Trophoblast cell (in vitro differentiated cells and primary cell): ENCODE measurements around the gene ONECUT1.

Experiments
- DNase-seq, 2 donors: peaks; one replicate each; pipeline ENCODE4 v3.0.0-alpha.2; 2016
- H2AFZ ChIP-seq: 2 replicates; pipeline ENCODE4 v1.6.1; 2013; ENCODE audit warnings: low read length, moderate library complexity, mild to moderate bottlenecking; ENCODE audit not compliant: insufficient read depth, poor library complexity
- H2AK5ac ChIP-seq: 2 replicates; pipeline ENCODE4 v1.6.1; 2013; ENCODE audit warnings: mild to moderate bottlenecking, low read length
- H2BK120ac ChIP-seq: 2 replicates; pipeline ENCODE4 v1.6.1; 2013; ENCODE audit warnings: low read length, mild to moderate bottlenecking, moderate library complexity; ENCODE audit not compliant: insufficient read depth, poor library complexity
- H2BK12ac ChIP-seq: 2 replicates; pipeline ENCODE4 v1.6.1; 2013; ENCODE audit warnings: mild to moderate bottlenecking, low read length, moderate library complexity
- H2BK5ac ChIP-seq: 2 replicates; pipeline ENCODE4 v1.6.1; 2013; ENCODE audit warnings: low read length, low read depth, moderate library complexity, mild to moderate bottlenecking; ENCODE audit not compliant: poor library complexity
- H3K14ac ChIP-seq: 2 replicates; pipeline ENCODE4 v1.6.1; 2013; ENCODE audit warnings: mild to moderate bottlenecking, low read length
- H3K18ac ChIP-seq: 2 replicates; pipeline ENCODE4 v1.6.1; 2013; ENCODE audit warnings: mild to moderate bottlenecking, low read length
- H3K23ac ChIP-seq: 2 replicates; pipeline ENCODE4 v1.6.1; 2013; ENCODE audit warnings: low read length
- H3K27ac ChIP-seq: 2 replicates; pipeline ENCODE4 v1.5.1; 2013; ENCODE audit warnings: low read depth, mild to moderate bottlenecking, inconsistent platforms, low read length, moderate library complexity
- H3K27me3 ChIP-seq: 2 replicates; pipeline ENCODE4 v1.6.1; 2013; ENCODE audit warnings: inconsistent platforms, mild to moderate bottlenecking, low read length, moderate library complexity; ENCODE audit not compliant: insufficient read depth
- H3K36me3 ChIP-seq, 2 experiments: 1 replicate in 1 of 2; 2 replicates in 1 of 2; pipeline ENCODE4 v1.6.1; 2013; ENCODE audit warnings: low read length in 2 of 2, mild to moderate bottlenecking in 2 of 2, moderate library complexity in 1 of 2; ENCODE audit not compliant: insufficient read depth in 2 of 2, control insufficient read depth in 1 of 2
- H3K4ac ChIP-seq: 2 replicates; pipeline ENCODE4 v1.6.1; 2013; ENCODE audit warnings: low read depth, mild to moderate bottlenecking, low read length, moderate library complexity
- H3K4me1 ChIP-seq, 2 experiments: 1 replicate in 1 of 2; 2 replicates in 1 of 2; pipeline ENCODE4 v1.6.1; 2013; ENCODE audit warnings: low read length in 2 of 2, mild to moderate bottlenecking in 2 of 2, moderate library complexity in 1 of 2; ENCODE audit not compliant: insufficient read depth in 2 of 2, control insufficient read depth in 1 of 2
- H3K4me2 ChIP-seq: 2 replicates; pipeline ENCODE4 v1.6.1; 2013; ENCODE audit warnings: inconsistent platforms, mild to moderate bottlenecking, low read length, moderate library complexity
- H3K4me3 ChIP-seq: 2 replicates; pipeline ENCODE4 v1.5.1; 2013; ENCODE audit warnings: mild to moderate bottlenecking, low read depth, low read length, inconsistent platforms
- H3K79me1 ChIP-seq: one replicate; pipeline ENCODE4 v1.6.1; 2013; ENCODE audit warnings: low read length
- H3K79me2 ChIP-seq: 2 replicates; pipeline ENCODE4 v1.6.1; 2013; ENCODE audit warnings: low read length, mild to moderate bottlenecking; ENCODE audit not compliant: control insufficient read depth, insufficient read depth, poor library complexity
- H3K9ac ChIP-seq: 2 replicates; pipeline ENCODE4 v1.6.1; 2013; ENCODE audit warnings: mild to moderate bottlenecking, low read length
- H3K9me3 ChIP-seq: 2 replicates; pipeline ENCODE4 v1.6.1; 2013; ENCODE audit warnings: low read depth, mild to moderate bottlenecking, control low read depth, inconsistent platforms, low read length; ENCODE audit not compliant: insufficient read depth
- H4K12ac ChIP-seq: 2 replicates; pipeline ENCODE4 v1.6.1; 2013; ENCODE audit warnings: low read depth, mild to moderate bottlenecking, low read length, moderate library complexity
- H4K8ac ChIP-seq: 2 replicates; pipeline ENCODE4 v1.6.1; 2013; ENCODE audit warnings: low read depth, mild to moderate bottlenecking, low read length, moderate library complexity
- H4K91ac ChIP-seq: one replicate; pipeline ENCODE4 v1.6.1; 2013; ENCODE audit warnings: low read depth, mild to moderate bottlenecking, low read length, moderate library complexity
- WGBS: extraction: QIAGEN DNeasy Blood & Tissue Kit; methylation state at CpG from one replicate; pipeline ENCODE4 v1.1.7; 2013; ENCODE audit warnings: missing lambda C conversion rate; ENCODE audit not compliant: insufficient read length, insufficient coverage; ENCODE audit errors: extremely low coverage; 5-methylcytosine and 5-hydroxymethylcytosine counted together

Gene ONECUT1

GRCh38 chr15:52806284-52806655, 16.1 kb upstream of the ONECUT1 start:
- no peak overlapping the region for H3K4me3 ChIP-seq
- H3K9me3 ChIP-seq = peaks cover 5% of the 10 kb centered on the region
- no peak overlapping the region for H3K4ac ChIP-seq
- no peak overlapping the region for H4K8ac ChIP-seq
- no peak overlapping the region for H3K9ac ChIP-seq
- H2AK5ac ChIP-seq = no peak overlapping the region
- no peak overlapping the region for H4K12ac ChIP-seq
- no peak overlapping the region for H3K14ac ChIP-seq
- no peaks in the 10 kb centered on the region for H3K79me2 ChIP-seq
- H2BK120ac ChIP-seq = no peak overlapping the region
- H3K23ac ChIP-seq = no peak overlapping the region
- no peaks in the 10 kb centered on the region for H3K79me1 ChIP-seq
- H3K4me2 ChIP-seq = peak overlapping the region; percentile 51
- peaks cover 6 to 13% of the 10 kb centered on the region in 2 experiments for H3K4me1 ChIP-seq
- no peak overlapping the region for H2BK12ac ChIP-seq
- no peak overlapping the region for H3K27ac ChIP-seq
- WGBS = no CpG with 5 or more reads among the region's 9 CpGs
- H3K27me3 ChIP-seq = peaks cover 38% of the 10 kb centered on the region
- no peak overlapping the region for H2AFZ ChIP-seq
- no peak overlapping the region for H3K18ac ChIP-seq
- H4K91ac ChIP-seq = no peak overlapping the region
- H3K36me3 ChIP-seq = no peaks in the 10 kb centered on the region
- DNase-seq = no peak
- no peak overlapping the region for H2BK5ac ChIP-seq

GRCh38 chr15:52805351-52806283, 15.5 kb upstream of the ONECUT1 start:
- WGBS = no CpG with 5 or more reads among the region's 93 CpGs
- Histone ChIP-seq H2AFZ (no peak overlapping the region), H3K9me3 (peaks cover 6% of the 10 kb centered on the region), H4K12ac (no peak overlapping the region), H3K27me3 (peaks cover 39% of the 10 kb centered on the region), H3K4me1 (peaks cover 6 to 13% of the 10 kb centered on the region in 2 experiments), H2AK5ac (no peak overlapping the region), H3K14ac (no peak overlapping the region), H4K8ac (peak overlapping the region; percentile 4), H4K91ac (no peak overlapping the region), H3K79me2 (no peaks in the 10 kb centered on the region), H2BK120ac (no peak overlapping the region), H3K36me3 (no peaks in the 10 kb centered on the region), H3K4ac (no peak overlapping the region), H3K23ac (no peak overlapping the region), H3K9ac (no peak overlapping the region), H3K27ac (no peak overlapping the region), H3K4me2 (peak overlapping the region; percentile 51), H3K18ac (no peak overlapping the region), H3K4me3 (no peak overlapping the region), H2BK5ac (no peak overlapping the region), H2BK12ac (no peak overlapping the region), H3K79me1 (no peaks in the 10 kb centered on the region)
- no peak for DNase-seq

- no peak overlapping the region for H3K27ac ChIP-seq
These were observed 14.5 kb upstream of the ONECUT1 start for GRCh38 chr15:52804526-52805081.

GRCh38 chr15:52803467-52804306, 13.6 kb upstream of the ONECUT1 start:
- H3K4me3 ChIP-seq = no peak overlapping the region
- H3K18ac ChIP-seq = no peak overlapping the region
- H3K4ac ChIP-seq = no peak overlapping the region
- no peak overlapping the region for H2BK5ac ChIP-seq
- no peak overlapping the region for H2BK120ac ChIP-seq
- peak overlapping the region; percentile 11 for H3K4me2 ChIP-seq
- no peak overlapping the region for H4K8ac ChIP-seq
- no peak overlapping the region for H3K14ac ChIP-seq
- no peak overlapping the region for H3K23ac ChIP-seq
- H2AK5ac ChIP-seq = no peak overlapping the region
- no peaks in the 10 kb centered on the region for H3K79me1 ChIP-seq
- no peak overlapping the region for H3K9ac ChIP-seq
- no peak for DNase-seq
- no peak overlapping the region for H2AFZ ChIP-seq
- H3K27ac ChIP-seq = no peak overlapping the region
- peaks cover 7% of the 10 kb centered on the region for H3K9me3 ChIP-seq
- peaks cover 52% of the 10 kb centered on the region for H3K27me3 ChIP-seq
- H3K4me1 ChIP-seq = peaks cover 6 to 13% of the 10 kb centered on the region in 2 experiments
- H2BK12ac ChIP-seq = no peak overlapping the region
- no peaks in the 10 kb centered on the region for H3K79me2 ChIP-seq
- no peak overlapping the region for H4K12ac ChIP-seq
- H3K36me3 ChIP-seq = no peaks in the 10 kb centered on the region
- no peak overlapping the region for H4K91ac ChIP-seq
- no CpG with 5 or more reads among the region's 49 CpGs for WGBS

More at GRCh38 chr15:52804526-52805081, 14.5 kb upstream of the ONECUT1 start:
- Histone ChIP-seq H3K9me3 (peaks cover 7% of the 10 kb centered on the region), H3K14ac (no peak overlapping the region), H4K91ac (no peak overlapping the region), H3K4me2 (peak overlapping the region; percentile 23), H2AK5ac (no peak overlapping the region), H2BK5ac (no peak overlapping the region), H4K8ac (no peak overlapping the region), H2BK120ac (no peak overlapping the region), H3K4ac (no peak overlapping the region), H3K79me1 (no peaks in the 10 kb centered on the region), H3K27me3 (peaks cover 46% of the 10 kb centered on the region), H3K9ac (no peak overlapping the region), H3K18ac (no peak overlapping the region), H2AFZ (no peak overlapping the region), H3K23ac (no peak overlapping the region), H3K79me2 (no peaks in the 10 kb centered on the region), H4K12ac (no peak overlapping the region), H3K4me3 (no peak overlapping the region), H3K4me1 (peaks cover 6 to 13% of the 10 kb centered on the region in 2 experiments), H2BK12ac (no peak overlapping the region), H3K36me3 (no peaks in the 10 kb centered on the region)
- no CpG with 5 or more reads among the region's 25 CpGs for WGBS
- DNase-seq = no peak
